ENCODE results near the gene LMAN1L.
A peak's percentile ranks its signal among the peaks of the same experiment; 100 is the strongest.
"Not testable (repeated sequence)": the region's sequence is repeated elsewhere in the genome, so short reads cannot be mapped to it uniquely, and the experiment has no call there.

The LMAN1L gene

DNA sequence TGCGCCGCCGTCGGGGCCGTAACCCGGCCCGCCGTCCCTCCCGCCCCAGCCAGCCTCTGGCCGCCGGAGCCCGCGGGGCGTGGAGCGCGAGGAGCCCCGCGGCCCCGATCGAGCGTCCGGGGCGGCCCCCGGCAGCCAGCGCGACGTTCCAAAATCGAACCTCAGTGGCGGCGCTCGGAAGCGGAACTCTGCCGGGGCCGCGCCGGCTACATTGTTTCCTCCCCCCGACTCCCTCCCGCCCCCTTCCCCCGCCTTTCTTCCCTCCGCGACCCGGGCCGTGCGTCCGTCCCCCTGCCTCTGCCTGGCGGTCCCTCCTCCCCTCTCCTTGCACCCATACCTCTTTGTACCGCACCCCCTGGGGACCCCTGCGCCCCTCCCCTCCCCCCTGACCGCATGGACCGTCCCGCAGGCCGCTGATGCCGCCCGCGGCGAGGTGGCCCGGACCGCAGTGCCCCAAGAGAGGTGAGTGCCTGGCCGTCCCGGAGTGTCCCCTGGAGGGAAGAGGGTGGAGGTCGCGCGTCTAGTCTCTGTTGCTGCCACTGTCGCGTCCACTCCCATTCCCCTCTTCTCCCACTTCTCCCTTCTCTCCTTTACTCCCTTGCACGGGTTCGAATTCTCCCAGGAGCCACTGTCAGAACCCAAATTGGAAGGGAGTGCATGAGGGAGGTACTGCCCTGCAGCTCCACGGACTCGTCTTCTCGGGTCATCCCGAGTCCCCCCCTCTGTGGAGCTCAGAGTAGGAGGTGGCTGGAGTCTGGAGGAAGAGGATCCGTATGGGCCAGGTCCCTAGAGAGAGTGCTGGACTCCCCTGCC lies 30.2 kb upstream of the LMAN1L start:
- peak; percentile 60 to 86 (median 71) for DNase-seq

DNA sequence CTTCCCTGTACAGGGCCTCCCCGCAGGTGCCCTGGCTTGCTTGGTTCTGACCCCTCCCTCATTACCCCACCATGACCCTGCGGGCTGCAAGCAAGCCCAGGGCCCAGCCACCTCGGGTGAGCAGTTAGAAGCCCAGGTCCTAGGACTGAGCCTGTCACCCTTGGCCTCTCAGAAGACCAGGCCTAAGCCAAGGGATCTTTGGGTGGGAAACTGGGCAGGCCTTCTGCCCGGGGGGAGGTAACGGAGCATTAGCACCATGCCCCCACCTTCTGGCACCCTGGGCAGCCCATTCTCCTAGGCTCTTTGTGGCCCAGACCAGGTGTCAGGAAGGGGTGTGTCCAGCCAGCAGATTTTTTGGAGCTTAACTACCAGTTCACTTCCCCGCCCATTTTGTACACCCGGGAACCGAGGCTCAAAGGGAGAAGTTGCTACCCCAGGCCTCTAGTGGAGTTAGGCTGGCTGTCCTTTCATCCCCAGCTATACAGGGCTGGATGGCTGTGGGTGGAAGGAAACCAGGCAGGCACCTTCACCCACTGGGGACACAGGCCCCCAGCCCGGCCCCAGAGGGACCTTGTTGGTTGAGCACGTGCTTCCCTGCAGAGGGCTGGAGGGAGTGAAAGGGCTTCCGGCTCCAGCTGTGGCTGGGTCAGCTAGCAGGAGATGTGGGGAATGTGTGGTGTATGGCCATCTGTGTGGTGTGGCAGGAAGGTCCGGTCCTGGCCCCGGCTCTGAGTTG lies 29.4 kb upstream of the LMAN1L start:
- DNase-seq = peak; percentile 70 to 78 (median 71)

DNA sequence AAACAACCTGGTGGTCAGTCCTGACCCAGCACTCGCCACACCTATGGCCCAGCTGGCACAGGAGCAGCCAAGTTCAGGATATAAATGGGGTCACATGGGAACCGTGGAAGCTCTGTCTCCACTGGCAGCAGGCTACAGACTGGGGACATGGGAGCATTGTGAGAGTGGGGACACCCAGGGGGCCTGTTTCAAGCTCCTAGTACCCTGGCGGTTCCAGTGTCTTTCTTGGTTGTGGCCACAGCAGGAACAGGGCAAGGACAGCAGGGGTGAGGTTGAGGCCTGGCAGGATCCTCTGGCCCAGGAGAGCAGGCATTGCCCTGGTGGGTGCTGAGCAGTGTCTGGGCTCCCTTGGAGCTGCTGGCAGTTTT lies 28.8 kb upstream of the LMAN1L start:
- peak in 1 of 3 donors; percentile 26 for DNase-seq

DNA sequence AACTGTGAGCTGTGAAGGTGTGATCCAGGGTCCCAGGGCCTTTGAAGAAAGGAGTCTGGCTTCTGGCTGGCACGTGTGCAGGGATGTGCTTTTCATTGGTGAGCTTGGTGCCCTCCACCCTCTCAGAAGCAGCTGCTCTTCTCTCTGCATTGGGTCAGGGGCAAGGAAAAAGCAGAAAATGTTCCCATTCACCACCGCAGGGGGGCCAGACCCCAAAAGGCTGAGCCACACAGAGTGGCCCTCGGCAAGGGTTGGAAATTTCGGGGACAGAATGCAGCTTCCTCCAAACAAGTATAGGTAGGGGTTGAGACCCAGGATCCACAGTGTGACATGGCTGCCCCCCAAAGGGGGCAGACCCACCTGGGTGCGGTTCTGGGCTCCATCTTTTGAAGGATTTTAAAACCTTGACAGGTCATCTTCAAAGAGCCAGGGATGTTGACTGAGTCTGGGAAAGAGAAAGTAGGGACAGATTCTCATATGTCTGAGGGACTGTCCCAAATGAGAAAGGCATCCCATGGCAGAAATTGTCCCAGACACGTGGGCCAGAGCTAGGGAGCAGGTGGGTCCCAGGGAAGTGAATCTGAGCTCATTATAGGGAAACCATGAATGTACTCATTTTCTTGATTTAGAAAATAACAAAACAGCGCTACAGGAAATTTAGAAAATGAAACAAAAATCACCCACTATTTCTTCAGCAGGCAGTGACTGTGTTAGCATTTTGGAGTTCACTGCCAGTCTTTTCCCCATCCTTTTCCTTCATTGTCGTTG lies 28.0 kb upstream of the LMAN1L start:
- peak; percentile 51 to 95 (median 87) for DNase-seq

DNA sequence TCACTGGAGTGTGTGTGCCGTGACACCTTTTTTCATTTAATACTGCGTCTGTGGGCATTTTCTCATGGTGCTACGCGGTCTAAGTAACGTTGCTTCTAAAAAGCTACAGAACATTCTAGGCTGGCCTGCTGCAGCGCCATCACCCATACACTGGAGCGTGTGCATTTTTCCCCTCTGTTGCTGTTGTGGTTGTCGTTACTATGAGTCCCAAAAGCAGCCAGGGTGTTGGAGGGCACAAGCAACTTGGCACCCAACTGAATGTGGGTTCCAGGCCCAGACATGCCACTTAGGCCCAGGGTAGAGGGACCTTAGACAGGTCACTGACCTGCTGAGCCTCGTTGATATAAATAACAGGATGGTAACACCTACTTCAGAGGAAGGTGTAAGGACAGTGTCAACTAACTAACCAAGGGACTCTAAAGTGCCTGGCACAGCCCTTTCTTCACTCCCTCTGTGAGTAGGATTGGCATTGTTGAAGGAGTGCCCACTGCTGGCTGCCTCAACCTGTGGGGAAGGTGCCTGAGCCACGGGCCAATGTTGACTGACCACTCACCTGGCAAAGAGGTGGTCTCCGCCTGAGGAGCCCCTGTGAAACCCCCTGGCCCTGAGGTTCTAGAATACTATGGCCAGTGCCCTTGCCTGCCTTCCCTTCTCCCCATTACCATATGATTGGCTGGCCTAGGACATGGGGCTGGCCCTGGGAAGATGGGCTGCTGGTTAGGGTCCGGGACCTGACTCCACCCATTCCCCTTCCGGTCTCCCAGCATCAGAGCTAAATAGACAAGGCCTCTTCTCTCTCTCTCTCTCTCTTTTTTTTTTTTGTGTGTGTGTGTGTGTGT lies 27.2 kb upstream of the LMAN1L start:
- DNase-seq = no peak

DNA sequence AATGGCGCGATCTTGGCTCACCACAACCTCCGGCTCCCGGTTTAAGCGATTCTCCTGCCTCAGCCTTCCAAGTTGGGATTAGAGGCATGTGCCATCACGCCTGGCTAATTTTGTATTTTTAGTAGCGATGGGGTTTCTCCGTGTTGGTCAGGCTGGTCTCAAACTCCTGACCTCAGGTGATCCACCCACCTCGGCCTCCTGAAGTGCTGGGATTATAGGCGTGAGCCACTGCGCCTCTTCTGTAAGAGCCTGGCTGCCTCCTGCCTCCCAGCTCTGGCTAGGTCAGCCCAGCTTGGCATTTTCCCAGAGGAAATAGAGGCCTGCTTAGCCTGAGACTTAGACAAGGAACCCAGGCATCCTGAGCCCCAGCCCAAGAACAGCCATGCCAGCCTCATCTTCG lies 26.6 kb upstream of the LMAN1L start:
- not testable (repeated sequence) for DNase-seq

DNA sequence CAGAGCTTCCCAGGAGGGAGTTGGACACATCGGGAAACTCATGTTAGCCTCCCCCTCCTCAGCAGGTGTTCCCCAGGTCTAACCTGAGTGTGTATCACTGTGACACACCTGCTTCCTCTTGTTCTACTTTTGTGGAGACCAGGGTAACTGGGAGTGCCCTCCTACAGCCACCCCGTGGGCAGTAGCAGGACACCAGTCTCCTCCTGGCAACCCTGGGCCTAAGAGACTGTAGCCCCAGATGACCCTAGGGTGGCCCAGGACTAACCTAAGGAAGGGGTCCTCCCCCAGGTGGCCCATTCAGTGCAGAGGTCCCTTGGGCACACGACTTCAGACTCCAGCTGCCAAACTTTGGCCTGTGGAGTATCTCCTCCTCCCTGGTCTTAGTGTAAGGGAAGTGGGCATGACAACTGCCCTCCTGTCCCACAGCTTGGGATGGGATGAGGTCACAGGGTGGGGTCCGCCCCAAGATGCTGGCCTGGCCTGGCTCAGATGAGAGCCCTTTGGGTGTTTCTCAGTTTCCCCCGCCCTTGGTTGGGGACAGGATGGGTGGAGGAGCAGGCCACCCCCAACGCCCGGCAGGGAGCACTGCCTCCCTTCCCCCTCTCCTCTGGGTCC lies 26.0 kb upstream of the LMAN1L start:
- DNase-seq = peak; percentile 64 to 79 (median 79)

DNA sequence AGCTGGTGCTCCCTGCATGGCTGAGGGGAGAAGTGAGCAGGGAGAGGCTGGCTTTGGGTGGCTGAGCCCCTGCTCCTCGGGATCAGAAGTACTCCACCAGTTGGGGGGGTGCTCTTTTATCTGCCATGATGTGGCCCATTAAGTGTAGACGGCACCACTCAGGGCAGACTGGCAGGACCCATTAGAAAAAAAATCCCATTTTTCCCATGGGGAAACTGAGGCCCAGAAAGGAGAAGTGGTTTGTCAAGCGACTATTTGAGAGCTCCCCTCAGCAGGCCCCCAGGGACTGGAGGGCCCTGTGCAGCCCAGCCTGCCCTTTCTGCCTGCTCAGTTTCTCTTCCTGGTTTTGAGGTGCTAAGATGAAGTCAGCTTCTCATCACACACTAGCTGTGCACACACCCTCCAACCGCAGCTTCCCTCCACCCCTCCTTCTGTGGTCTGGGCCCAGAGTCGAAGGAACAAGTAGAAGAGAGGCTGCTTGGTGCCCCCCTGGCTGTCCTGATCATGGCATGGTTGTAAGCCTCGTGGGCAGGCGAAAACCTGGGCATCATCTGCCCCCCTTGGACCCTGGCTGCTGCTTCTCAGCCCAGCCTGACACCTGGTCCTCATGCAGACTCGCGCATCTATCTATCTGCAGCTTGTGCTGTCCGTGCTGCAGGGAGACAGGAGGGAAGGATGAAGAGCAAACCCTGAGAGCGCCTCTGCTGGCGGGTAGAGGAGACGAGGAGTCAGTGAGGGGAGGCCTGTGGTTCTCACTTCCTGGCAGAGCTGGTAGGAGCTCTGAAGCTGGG lies 25.2 kb upstream of the LMAN1L start:
- peak; percentile 89 to 96 (median 91) for DNase-seq

DNA sequence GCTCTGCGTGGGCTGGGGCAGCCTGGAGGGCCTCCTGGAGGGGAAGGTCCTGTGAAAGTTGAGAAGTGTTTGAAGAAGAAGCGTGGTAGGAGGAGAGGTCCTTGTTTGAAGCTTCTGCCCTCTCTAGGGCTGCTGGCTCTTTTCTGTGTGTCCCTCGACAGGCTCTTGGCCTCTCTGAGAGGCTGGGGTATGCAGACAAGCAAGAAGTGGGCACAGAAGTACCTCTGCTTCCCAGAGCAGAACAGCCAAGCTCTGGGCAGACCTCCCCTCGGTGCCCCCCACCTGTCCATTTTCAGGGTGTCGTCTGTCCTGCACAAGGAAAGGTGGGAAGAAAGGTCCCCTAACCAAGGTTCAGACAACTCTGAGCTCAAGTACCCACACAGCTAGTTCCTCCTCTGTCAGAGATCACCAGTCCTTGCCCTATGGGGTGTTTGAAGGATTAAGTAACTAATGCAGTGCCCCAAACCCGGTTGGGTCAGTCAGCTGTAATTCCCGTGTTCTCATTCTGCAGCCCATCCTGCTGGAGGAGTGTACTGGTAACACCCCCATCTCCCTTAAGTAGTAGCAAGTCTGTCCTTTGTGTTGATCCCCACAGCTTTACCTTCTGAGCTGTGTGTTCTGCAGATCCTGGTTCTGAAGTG lies 24.5 kb upstream of the LMAN1L start:
- peak; percentile 51 to 61 (median 54) for DNase-seq

DNA sequence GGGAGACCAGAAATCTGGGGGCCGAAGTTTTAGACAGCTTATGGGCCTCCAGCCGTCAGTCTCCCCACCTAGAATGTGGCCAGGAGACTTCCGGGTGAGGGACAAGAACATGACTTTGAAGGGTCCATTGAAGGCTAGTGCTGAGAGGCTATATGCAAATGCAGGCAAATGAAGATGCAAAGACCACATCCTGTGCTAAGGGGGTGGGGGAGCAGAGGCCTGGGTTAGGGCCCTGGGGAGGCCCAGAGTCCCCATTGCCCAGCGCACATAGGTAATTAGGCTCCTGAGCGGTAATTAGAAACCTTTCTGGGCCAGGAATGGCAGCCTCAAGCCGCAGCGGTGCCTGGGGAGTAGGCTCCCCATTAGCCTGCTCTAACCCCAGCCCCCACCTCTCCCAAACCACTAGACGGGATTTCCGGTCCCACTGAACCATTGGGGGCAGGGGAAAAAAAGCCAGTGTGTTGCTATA lies 23.9 kb upstream of the LMAN1L start:
- DNase-seq = no peak

DNA sequence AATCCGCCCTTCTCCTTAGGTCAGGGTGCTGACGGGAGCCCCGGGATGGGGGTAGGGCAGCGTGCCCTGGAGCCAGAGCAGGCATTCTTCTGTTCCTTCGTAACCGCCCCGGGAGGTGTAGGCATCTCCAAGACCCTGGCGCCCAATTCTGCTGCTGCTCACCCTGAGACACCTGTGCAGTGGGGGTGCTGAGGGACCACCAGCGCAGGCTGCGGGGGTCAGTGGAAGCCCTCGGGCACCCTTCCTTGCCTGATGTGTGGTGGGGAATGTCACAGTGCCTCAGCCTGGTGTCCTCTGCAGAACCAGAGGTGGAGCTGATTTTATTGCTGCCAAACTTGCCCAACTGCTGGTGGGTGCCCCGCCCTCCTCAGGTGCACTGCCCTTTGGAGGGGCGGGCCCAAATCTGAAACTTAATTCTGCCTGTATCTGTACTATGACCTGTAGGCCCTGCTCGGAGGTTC lies 23.4 kb upstream of the LMAN1L start:
- no peak for DNase-seq

DNA sequence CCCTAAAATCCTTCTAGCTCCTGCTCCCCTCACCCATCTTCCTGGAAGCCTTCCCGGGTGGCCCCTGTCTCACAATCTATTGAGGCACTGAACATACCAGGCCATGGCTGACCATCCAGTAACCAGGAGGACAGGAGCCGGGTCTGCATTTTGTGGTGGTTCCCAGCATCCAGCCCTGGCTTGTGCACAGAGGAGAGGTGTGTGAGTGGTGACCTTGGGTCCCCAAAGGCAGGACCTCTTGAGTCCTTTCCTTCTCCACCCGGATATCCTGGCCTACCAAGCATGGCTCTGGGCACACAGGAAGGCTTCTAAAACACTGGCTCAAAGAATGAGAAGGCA lies 22.9 kb upstream of the LMAN1L start:
- no peak for DNase-seq

DNA sequence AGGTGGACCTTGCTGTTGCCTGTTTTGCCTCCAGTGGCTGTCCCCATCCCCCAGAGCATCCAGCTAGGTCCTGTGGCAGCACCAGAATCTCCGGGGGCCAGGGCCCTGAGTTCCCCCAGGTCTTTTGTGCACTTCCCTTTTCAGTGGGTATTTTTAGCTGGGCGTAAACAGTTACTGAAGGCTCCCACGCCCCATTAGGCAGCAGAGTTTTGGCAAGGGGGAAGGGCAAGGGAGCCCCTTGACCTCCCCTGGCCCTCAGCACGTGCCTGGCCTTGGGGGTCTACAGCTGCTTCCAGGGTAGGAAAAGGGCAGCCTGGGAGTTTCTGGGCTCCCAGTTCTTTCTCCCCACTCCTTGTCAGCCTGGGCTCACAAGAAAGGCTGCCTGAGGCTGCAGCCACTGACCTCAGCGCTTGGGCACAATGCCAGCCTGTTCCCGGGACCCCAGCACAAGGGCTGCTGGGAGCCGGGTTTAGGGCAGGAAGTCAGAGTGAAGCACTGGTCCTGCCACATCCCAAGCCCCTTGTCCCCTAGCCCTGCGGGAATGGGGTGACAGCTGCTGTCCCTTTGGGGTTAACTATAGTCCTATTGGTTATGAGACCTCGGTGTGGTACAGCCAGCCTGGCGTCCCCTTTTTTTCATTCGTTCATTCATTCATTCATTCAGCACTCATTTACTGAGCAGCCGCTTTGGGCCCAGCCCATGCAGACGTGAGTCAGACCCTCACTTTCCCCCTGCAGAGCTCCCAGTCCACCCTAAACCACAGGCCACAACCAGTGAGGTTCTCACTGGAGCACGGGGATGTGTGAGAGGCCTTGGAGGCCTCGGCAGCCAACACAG lies 22.3 kb upstream of the LMAN1L start:
- DNase-seq = peak; percentile 65 to 77 (median 77)

DNA sequence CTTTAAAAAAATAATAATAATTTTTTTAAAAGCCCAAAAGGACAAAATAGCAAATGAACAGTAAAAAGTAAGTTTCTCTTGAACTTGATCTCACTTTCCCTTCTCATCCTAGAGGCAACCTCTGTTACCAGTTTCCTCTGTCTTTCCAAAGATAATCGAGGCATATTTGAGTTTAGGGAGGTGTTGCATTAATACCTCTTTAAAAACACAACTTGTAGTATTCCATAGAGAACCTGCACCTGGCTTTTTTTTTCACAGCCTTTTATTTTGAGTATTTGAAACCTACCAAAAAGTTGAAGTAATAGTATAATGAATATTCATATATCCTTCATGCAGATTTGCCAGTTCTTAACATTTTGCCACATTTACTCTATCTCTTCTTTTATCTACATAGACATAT lies 21.6 kb upstream of the LMAN1L start:
- no peak for DNase-seq

DNA sequence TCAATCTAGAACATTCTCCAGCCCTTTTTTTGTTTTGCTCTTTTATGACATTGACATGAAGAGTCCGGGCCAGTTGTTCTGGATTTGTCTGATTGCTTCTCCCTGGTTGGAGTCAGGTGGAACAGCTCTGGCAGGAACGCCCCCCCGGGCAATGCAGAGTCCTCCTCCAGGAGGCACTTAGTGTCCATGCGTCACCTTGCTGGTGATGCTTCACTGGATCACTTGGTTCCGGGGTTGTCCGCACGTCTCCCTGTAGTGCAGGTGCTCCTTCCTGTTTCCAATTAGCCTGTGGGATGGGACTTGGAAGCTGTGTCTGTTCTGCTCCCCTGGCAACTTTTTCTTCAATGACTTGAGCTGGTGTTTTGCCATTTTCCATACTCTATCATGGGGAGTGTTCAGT lies 21.0 kb upstream of the LMAN1L start:
- no peak for DNase-seq

DNA sequence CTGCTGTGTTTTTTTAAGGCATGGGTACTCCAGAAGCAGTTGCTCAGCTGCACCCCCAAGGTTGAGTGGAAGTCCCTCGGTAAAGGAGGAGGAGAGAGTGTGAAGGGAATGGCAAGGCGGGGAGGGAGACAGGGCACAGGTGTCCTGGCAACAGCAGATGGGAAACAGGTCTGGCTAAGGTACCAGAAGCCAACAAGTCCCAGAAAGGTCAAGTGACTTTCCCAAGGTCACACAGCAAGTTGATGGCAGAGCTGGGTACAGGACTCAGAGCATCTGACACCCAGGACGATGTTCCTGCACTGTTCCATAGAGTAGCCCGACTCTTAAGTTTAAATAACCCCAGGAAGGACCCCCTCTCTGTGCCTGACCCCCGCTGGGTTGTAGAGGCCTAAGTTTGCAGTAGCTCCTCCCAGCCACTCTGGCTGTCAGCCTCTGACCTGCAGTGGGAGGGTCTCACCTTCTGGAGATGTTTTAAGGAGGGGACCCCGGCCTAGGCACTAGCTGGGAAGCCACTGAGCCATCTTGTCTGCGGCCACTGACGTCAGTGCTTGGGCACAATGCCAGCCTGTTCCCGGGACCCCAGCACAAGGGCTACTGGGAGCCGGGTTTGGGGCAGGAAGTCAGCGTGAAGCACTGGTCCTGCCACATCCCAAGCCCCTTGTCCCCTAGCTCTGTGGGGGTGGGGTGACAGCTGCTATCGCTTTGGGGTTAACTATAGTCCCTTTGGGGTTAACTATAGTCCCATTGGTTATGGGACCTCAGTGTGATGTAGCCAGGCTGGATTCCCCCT lies 20.2 kb upstream of the LMAN1L start:
- no peak for DNase-seq

DNA sequence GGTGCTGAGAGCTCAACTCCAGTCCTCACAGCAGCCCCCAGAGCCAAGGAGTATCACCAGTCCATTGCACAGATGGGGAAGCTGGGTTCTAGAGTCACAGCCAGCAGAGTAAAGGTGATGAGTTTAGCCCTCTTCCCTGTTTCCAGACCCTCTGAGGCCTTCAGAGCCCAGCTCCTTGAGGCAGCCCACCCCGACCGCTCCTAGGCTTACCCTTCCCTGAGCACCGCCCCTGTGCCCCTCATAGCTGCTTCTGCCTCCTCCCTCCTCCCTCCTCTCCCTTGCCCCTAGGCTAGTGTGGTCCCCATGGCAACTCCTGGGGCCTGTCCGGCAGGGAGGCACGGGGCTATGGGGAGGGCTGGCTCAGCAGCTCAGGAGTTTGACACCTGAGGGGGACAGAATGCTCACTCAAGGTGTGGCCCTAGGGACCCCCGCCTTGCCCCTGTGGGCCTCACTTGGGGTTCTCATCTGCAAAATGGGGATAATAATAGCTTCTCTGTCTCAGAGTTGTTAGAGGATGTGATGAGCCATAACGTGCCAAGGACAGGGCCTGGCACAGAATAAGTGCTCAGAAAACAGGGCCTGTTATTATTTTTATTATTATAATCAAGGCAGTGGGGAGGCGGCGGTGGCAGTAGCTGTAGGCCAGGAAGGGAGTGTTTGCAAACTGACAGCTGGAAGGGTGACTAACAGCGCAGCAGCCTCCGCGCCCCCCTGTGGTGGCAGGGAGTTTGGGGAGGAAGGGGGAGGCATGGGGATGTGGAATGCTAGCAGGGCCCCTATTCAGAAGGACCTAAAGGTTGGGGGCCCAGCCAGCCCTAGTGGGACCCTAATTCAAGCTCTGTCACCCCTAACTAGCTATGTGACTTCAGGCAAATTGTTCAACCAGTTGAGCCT lies 19.3 kb upstream of the LMAN1L start:
- peak; percentile 75 to 87 (median 75) for DNase-seq

Data from suppressor macrophage treated with lipopolysaccharide for 1 hour (primary cell).